CD4-positive, alpha-beta T cell treated with Interleukin-17A for 4 hours (primary cell): ENCODE measurements around the gene MED12.
A peak's percentile ranks its signal among the peaks of the same experiment; 100 is the strongest.

Source experiments
- DNase-seq: peaks from one replicate; pipeline ENCODE4 v3.0.0-alpha.2; 2020; ENCODE audit warnings: mixed read lengths

Gene MED12

GRCh38 chrX:71118032-71118984 is at the start of gene MED12:
MED12 (plus strand) TSS chrX:71118596; CDS start chrX:71118755, 159 bp downstream.
- DNase-seq = peak; percentile 88

DNA sequence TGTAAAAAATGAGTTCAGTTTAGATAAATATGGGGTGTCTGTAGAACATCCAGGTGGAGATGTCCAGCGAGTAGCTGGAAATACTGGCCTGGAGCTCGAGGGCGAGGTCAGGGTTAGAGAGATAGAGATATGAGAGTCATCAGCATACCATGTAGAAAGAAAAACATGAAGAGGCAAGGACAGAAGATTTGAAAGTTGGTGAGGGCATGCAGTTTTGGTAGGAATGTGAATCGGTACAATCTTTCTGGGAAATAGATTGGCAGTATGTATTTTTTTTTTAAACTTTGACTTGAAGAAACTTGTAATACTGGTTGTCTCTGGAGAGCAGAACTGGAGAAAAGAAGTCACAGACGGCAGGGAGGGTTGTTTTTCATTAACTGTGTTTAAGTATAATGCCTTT is 47.9 kb upstream of the MED12 start:
- no peak for DNase-seq

- no peak for DNase-seq
Observed at GRCh38 chrX:71081330-71082123, 36.9 kb upstream of the MED12 start.

- no peak for DNase-seq
Observed at GRCh38 chrX:71082124-71082647, 36.2 kb upstream of the MED12 start.

GRCh38 chrX:71082822-71083221 is 35.6 kb upstream of the MED12 start:
- no peak for DNase-seq

DNA sequence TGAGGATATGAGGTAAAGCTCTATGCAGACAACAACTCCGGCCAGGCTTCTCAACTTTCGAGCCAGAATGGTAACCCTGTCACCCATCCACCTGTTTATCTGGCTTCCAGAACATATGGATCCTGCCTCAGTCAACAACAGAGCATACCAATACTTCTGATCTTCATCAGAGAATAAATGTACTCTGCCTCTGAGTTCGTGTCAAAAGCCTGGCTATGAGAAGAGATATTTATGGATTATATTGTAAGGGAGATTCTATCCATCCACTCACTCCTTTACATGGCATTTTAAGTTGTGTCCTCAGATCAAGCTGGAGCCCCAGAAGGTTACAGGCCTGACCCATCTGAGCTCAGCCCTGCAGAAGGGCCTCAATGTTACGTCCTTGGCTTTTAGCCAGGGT is 32.5 kb upstream of the MED12 start:
- DNase-seq = no peak

DNA sequence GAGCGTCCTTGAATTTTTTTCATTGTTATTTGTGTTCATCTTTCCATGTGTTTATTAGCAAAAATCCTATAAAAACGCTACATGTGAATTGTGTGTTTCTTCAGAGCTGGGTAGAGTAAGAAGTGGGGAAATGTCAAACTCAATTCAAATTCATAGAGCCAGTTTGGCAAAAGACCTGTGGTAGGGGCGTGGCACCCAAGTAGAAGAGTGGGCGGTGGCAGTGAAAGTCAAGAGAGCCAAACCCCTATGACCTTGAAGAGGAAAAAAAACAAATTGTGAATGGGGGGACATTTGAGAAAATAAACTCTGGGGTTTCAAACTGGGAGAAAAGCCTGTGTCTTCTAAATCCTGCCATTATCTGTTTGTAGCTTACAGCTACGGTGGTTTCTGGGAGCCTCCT is 27.1 kb upstream of the MED12 start:
- DNase-seq = no peak

DNA sequence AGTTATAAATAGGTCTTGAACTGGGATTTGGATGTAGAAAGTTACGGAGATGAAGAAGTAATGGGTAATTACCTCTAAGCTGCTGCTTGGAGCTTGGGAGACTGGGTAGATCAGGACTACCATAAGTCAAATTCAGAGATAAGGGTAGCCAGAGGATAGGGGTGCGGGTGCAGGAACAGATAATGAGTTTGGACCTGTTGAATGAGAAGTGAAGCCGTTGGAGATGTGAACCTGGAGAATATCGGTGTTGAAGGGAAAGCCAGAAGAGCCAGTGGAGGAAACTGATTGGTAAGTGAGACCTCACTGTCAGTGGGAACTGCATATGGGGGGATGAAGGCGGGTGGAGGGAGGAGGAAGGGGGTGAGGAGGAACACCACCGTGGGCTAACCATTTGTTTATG is 23.4 kb upstream of the MED12 start:
- no peak for DNase-seq

GRCh38 chrX:71095555-71095980 is 22.8 kb upstream of the MED12 start, which contains the start of gene FOXO4:
FOXO4 (plus strand) TSS chrX:71095851; CDS start chrX:71096529, 678 bp downstream.
- DNase-seq = peak; percentile 92

DNA sequence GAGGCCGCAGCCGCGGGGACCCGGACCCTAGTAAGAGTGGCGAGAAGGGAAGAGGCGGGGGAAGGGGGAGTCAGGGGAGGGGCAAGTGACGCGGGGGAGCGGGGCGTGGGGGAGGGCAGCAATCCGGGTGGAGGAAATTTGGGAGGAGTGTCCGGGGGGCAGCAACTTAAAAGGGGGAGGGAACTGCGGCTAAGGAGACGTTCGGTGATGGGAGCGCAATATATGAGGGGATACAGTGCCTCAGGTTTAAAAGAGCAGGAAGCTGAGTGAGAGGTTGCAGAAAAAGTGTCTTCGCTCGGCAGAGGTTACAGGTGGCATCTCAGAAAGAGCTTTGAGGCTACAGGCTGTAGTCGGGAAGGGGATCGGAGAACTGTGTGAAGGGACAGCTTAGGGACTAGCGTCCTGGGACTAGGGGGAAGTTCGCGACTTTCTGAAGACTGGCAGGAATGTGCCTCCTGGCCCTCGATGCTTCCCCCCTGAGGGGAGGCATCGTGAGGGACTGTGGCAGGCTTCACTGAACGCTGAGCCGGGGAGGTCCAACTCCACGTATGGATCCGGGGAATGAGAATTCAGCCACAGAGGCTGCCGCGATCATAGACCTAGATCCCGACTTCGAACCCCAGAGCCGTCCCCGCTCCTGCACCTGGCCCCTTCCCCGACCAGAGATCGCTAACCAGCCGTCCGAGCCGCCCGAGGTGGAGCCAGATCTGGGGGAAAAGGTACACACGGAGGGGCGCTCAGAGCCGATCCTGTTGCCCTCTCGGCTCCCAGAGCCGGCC is 22.2 kb upstream of the MED12 start:
- DNase-seq = no peak

DNA sequence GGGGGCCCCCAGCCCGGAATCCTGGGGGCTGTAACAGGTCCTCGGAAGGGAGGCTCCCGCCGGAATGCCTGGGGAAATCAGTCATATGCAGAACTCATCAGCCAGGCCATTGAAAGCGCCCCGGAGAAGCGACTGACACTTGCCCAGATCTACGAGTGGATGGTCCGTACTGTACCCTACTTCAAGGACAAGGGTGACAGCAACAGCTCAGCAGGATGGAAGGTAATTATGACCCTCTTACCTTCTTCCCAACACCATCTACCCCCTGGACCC is 21.7 kb upstream of the MED12 start:
- no peak for DNase-seq

DNA sequence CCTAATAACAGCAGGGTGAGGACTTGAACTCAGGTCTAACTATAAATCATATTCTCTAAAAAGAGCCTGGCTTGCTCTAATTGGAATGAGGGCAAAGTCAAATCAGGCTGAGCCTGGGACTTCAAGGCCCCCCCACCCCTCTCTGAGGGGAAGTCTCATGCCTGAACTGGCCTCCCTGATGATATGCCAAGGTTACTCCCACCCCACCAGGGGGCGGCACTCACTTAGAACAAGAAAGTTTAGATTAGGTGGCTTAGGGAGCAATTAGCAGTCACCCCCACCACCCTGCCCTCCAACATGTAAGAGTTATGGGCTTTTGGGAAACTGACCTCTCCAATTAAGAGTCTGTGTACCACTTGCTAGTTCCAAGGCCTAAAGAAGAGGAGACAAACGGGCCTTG is 20.1 kb upstream of the MED12 start:
- DNase-seq = peak; percentile 90

- no peak for DNase-seq
Observed at GRCh38 chrX:71098951-71099506, 19.4 kb upstream of the MED12 start.

- no peak for DNase-seq
Observed at GRCh38 chrX:71099736-71100135, 18.7 kb upstream of the MED12 start.

DNA sequence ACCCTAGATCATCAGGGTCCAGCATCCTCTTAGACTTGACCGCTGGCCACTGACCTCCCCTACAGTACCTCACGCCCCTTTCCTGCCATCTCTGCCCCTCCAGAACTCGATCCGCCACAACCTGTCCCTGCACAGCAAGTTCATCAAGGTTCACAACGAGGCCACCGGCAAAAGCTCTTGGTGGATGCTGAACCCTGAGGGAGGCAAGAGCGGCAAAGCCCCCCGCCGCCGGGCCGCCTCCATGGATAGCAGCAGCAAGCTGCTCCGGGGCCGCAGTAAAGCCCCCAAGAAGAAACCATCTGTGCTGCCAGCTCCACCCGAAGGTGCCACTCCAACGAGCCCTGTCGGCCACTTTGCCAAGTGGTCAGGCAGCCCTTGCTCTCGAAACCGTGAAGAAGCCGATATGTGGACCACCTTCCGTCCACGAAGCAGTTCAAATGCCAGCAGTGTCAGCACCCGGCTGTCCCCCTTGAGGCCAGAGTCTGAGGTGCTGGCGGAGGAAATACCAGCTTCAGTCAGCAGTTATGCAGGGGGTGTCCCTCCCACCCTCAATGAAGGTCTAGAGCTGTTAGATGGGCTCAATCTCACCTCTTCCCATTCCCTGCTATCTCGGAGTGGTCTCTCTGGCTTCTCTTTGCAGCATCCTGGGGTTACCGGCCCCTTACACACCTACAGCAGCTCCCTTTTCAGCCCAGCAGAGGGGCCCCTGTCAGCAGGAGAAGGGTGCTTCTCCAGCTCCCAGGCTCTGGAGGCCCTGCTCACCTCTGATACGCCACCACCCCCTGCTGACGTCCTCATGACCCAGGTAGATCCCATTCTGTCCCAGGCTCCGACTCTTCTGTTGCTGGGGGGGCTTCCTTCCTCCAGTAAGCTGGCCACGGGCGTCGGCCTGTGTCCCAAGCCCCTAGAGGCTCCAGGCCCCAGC is 17.6 kb upstream of the MED12 start:
- peak; percentile 49 for DNase-seq

DNA sequence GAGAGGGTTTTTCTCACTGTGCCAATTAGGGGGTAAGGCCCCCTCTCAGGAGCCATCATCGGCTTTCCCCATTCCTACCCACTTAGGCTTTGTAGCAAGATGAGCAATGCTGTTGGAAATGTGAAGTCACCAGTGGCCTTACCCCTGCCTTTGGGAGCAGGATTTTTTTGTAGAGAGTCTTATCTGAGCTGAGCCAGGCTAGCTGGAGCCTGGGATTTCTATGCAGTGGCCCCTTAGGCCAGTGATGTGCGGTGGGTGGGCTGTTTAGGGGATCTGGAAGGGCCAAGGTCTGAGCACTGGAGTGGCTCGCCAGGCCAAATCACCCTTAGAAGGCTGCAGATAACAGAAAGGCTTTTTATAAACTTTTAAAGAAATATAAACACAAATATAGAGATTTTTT is 16.1 kb upstream of the MED12 start:
- no peak for DNase-seq

DNA sequence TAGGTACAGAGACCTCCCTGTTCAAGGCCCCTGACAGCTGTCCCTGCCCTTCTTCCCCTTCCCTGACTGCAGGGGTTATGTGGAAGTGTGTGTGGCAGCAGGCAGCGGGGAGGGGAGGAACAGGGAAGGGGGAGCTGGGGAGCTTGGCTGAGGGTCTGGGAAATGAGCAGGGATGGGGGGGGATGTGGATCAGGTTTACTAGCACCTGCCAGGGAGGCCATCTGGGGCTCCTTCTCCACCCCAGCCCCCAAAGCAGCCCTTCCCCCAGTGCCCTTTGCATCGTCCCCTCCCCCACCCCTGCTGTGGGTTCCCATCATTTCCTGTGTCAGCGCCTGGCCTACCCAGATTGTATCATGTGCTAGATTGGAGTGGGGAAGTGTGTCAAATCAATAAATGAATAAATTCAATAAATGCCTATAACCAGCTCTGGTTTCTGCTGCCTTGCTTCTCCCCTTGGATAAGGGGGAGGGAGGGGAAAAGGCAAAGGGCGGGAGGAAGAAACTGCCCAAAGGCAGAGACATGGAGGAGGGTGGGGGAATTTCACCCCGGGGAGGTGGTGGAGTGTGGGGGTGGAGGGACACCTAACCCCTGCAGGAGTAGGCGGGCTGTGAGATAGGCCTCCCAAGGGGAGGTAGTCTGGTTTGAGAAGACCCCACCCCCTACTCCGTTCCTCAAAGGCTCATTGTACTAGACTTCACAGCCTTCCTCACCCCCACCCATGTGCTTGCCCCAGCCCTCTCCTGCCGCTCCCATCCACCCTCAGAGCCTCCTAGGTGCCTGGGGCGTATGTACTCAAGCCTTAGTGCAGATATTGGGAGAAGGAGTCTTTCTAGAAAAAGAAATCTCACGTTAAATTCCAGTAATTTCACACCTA is 15.0 kb upstream of the MED12 start:
- peak; percentile 79 for DNase-seq

GRCh38 chrX:71105628-71106027 is 12.8 kb upstream of the MED12 start:
- DNase-seq = no peak

DNA sequence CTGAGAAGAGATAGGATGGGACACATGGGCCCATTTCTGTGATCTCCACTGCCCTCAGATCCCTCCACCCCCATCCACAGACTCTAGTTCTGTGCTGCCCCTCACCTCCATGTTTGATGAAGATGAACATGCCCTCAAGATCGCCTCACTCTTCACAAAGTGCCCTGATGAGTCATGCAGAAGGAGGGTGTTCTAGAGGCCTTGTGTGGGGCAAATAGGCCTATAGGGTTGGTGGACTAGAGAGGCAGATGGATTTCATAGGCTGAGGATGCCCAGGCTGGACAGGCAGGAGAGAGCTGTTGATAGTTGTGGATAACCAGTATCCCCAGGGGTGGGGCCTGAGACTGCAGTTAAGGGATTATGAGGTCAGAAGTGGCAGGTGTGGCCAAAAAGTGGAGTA is 12.0 kb upstream of the MED12 start, which contains the start of gene CXorf65:
CXorf65 (minus strand) TSS at position 314 of the 400 bp plus-strand sequence; CDS start at position 130, 184 bp downstream.
- peak; percentile 42 for DNase-seq

DNA sequence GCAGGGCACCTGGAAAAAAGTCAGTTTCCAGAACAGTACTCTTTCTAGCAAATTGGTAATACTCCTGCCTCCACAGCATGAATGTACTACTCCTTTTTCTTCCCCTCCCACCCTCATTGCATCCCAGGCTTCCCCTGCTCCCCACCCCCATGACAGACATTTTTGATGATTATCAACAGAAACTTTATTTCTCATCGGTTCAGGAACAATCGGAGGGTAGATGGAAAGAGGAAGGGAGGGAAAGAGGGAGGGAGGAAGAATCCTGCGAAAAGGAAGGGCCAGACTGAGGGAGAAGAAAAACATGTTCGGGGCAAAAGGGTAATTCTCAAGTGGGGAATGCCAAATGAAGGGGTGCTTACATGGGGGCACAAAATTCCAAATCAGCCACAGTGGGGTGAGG is 11.2 kb upstream of the MED12 start:
- DNase-seq = no peak
